Keratinocyte (primary cell): ENCODE results near the gene FAM53A. TPM values are rescaled to one million over a fixed set of nuclear protein-coding genes. Genes with fewer than 3 reads are reported as not detected.

ENCODE experiments used
- DNase-seq: peaks from one replicate; pipeline ENCODE4 v3.0.0-alpha.2; 2011; ENCODE audit warnings: low read depth, missing footprints, low spot score
- FAIRE-seq: peaks from 2 replicates; lab custom pipeline; 2011; peaks lifted over from hg19 to GRCh38; lab: Jason Lieb, UNC
- H2AFZ ChIP-seq: 2 replicates; pipeline ENCODE4 v1.6.0; 2012; ENCODE audit warnings: low read length, control low read depth, inconsistent platforms; ENCODE audit not compliant: control insufficient read depth
- H3K27ac ChIP-seq: 2 replicates; pipeline ENCODE4 v1.5.1; 2011; ENCODE audit warnings: low read length; ENCODE audit not compliant: control insufficient read depth, insufficient read depth
- H3K27me3 ChIP-seq: 3 replicates; pipeline ENCODE4 v1.6.0; 2011; ENCODE audit warnings: low read length; ENCODE audit not compliant: control insufficient read depth, insufficient read depth; ENCODE audit errors: extremely low read depth
- H3K36me3 ChIP-seq, 2 experiments: 2 replicates in 1 of 2; 3 replicates in 1 of 2; pipeline ENCODE4 v1.5.1; 2011; ENCODE audit warnings: low read length in 2 of 2, mild to moderate bottlenecking in 1 of 2; ENCODE audit not compliant: control insufficient read depth in 2 of 2, insufficient read depth in 2 of 2; ENCODE audit errors: extremely low read depth in 1 of 2
- H3K4me1 ChIP-seq: 3 replicates; pipeline ENCODE4 v1.5.1; 2011; ENCODE audit warnings: low read length; ENCODE audit not compliant: control insufficient read depth, insufficient read depth; ENCODE audit errors: extremely low read depth
- H3K4me2 ChIP-seq: 3 replicates; pipeline ENCODE4 v1.6.0; 2011; ENCODE audit warnings: low read depth, low read length; ENCODE audit not compliant: control insufficient read depth, insufficient read depth; ENCODE audit errors: extremely low read depth
- H3K4me3 ChIP-seq, 3 experiments: fragments of 200-600 bp in 1 of 3; sonication (generic) in 1 of 3; 2 replicates in 2 of 3; 3 replicates in 1 of 3; pipeline ENCODE4 v1.5.1; 2011 to 2016; ENCODE audit warnings: low read length in 3 of 3, mild to moderate bottlenecking in 3 of 3, control low read depth in 2 of 3, inconsistent platforms in 1 of 3, low read depth in 1 of 3, mixed read lengths in 1 of 3, mixed run types in 1 of 3, moderate library complexity in 1 of 3; ENCODE audit not compliant: control insufficient read depth in 2 of 3, insufficient read depth in 2 of 3; ENCODE audit errors: extremely low read depth in 1 of 3
- H3K79me2 ChIP-seq: 2 replicates; pipeline ENCODE4 v1.6.0; 2012; ENCODE audit warnings: low read length; ENCODE audit not compliant: control insufficient read depth, insufficient read depth
- H3K9ac ChIP-seq: 3 replicates; pipeline ENCODE4 v1.6.0; 2011; ENCODE audit warnings: low read length; ENCODE audit not compliant: control insufficient read depth, insufficient read depth; ENCODE audit errors: extremely low read depth
- H3K9me1 ChIP-seq: 3 replicates; pipeline ENCODE4 v1.6.0; 2011; ENCODE audit warnings: low read length; ENCODE audit not compliant: control insufficient read depth, insufficient read depth; ENCODE audit errors: extremely low read depth
- H3K9me3 ChIP-seq: 2 replicates; pipeline ENCODE4 v1.5.1; 2012; ENCODE audit warnings: low read depth, low read length; ENCODE audit not compliant: control insufficient read depth
- H4K20me1 ChIP-seq: 3 replicates; pipeline ENCODE4 v1.6.0; 2011; ENCODE audit warnings: low read length; ENCODE audit not compliant: control insufficient read depth, insufficient read depth; ENCODE audit errors: extremely low read depth
- EZH2 ChIP-seq: IDR thresholded peaks from one replicate; pipeline ENCODE4 v1.6.1; 2012; ENCODE audit warnings: inconsistent platforms, mild to moderate bottlenecking, low read length, moderate library complexity
- dilution Hi-C: fragments of 300-500 bp; cut with MboI; formaldehyde crosslinking; loops from one replicate; pipeline ENCODE4 v1.7.0; 2020; ENCODE audit warnings: low sequenced_read_pairs; ENCODE audit not compliant: extremely low pct_ligation_motif_present
- polyA plus RNA-seq, 5 experiments: library from polyadenylated mRNA; depleted of rRNA in 3 of 5; stranded (reverse) in 3 of 5; stranded (forward) in 1 of 5; unstranded in 1 of 5; fragments of >200 nt; gene quantifications; 1 replicate in 1 of 5; 2 replicates in 3 of 5; 3 replicates in 1 of 5; pipeline versions ENCODE4 v1.2.1 to v1.2.3, GENCODE V29; 2011 to 2012; ENCODE audit warnings: missing spikeins in 2 of 5, low read depth in 1 of 5, low replicate concordance in 1 of 5
- TF ChIP-seq, protein P1 (sequence below), 3 experiments: IDR thresholded peaks in 1 of 3; conservative IDR thresholded peaks in 1 of 3; optimal IDR thresholded peaks in 1 of 3; 2 replicates in 2 of 3; 3 replicates in 1 of 3; pipeline versions ENCODE3 to v1.5.1; 2011; ENCODE audit warnings: low read length in 3 of 3, mild to moderate bottlenecking in 3 of 3, moderate library complexity in 2 of 3, control low read depth in 1 of 3, inconsistent platforms in 1 of 3; ENCODE audit not compliant: insufficient read depth in 2 of 3; ENCODE audit errors: extremely low read depth in 1 of 3

FAM53A gene
- polyA plus RNA-seq, 1 donor (not counting 4 experiments of a cell fraction or from before 2014, with no cell fraction given), result 0.50 TPM

DNA sequence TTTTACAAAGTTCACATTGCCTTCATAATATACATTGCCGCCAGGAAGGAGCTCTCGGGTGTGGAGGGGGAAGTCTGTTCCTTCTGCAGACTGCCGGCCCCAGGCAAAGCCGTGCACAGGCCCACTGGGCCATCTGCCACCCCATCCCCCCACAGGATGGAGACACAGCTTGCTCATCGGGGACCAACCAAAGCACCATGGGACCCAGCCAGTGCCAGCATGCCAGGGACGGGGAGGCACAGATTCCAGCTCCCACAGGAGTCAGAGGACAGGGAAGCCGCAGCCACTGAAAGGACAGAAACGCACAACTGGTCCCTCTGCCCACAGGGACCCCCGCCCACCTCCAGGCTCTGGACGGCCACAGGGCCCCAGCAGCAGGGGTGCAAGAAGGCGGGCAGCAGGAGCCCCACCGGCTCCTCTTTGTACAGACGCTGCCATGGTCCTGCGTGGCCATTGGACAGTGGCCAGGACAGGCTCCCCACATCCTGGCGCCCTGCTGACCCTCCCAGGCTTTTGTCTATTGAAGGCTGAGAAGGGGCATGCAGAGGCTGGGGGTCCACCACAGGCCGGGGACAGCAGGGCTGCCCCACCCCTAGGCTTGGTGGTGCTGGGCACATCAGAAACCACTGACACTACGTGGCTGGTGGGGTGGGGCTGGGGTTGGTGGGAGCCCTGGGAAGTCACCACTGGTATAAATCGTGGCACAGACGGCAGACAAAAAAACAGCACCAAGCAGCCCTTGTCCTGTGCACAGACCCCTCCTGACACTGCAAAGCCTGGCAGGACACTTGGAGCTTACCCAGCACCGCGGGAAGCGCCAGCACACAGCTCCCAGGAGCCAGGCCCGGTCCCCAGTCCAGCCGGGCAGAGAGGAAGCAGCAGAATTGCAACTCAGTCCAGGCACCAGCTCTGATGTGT lies 89.0 kb downstream of the FAM53A start:
- Histone ChIP-seq H3K27me3 (peaks cover 26% of the 10 kb centered on the region), H3K4me3 (no peak overlapping the region), H3K9ac (no peak overlapping the region), H3K4me1 (no peaks in the 10 kb centered on the region), H3K79me2 (no peaks in the 10 kb centered on the region), H3K9me3 (peaks cover 5% of the 10 kb centered on the region), H3K27ac (no peak overlapping the region), H2AFZ (no peak overlapping the region), H3K4me2 (no peak overlapping the region), H3K9me1 (no peaks in the 10 kb centered on the region), H4K20me1 (no peaks in the 10 kb centered on the region), H3K36me3 (no peaks in the 10 kb centered on the region)
- TF ChIP-seq, protein P1, sequence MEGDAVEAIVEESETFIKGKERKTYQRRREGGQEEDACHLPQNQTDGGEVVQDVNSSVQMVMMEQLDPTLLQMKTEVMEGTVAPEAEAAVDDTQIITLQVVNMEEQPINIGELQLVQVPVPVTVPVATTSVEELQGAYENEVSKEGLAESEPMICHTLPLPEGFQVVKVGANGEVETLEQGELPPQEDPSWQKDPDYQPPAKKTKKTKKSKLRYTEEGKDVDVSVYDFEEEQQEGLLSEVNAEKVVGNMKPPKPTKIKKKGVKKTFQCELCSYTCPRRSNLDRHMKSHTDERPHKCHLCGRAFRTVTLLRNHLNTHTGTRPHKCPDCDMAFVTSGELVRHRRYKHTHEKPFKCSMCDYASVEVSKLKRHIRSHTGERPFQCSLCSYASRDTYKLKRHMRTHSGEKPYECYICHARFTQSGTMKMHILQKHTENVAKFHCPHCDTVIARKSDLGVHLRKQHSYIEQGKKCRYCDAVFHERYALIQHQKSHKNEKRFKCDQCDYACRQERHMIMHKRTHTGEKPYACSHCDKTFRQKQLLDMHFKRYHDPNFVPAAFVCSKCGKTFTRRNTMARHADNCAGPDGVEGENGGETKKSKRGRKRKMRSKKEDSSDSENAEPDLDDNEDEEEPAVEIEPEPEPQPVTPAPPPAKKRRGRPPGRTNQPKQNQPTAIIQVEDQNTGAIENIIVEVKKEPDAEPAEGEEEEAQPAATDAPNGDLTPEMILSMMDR (optimal IDR thresholded peaks at IDR 0.05 in 1 of 3, IDR thresholded peaks at IDR 0.05 in 1 of 3, conservative IDR thresholded peaks at IDR 0.05 in 1 of 3; ENCODE audit: extremely low read depth in 1 of 3, insufficient read depth in 2 of 3, low read length in 3 of 3), result no peak
- no peak for TF ChIP-seq EZH2
- dilution Hi-C loops, result no loop called here
- FAIRE-seq, result no peak
- no peak for DNase-seq

DNA sequence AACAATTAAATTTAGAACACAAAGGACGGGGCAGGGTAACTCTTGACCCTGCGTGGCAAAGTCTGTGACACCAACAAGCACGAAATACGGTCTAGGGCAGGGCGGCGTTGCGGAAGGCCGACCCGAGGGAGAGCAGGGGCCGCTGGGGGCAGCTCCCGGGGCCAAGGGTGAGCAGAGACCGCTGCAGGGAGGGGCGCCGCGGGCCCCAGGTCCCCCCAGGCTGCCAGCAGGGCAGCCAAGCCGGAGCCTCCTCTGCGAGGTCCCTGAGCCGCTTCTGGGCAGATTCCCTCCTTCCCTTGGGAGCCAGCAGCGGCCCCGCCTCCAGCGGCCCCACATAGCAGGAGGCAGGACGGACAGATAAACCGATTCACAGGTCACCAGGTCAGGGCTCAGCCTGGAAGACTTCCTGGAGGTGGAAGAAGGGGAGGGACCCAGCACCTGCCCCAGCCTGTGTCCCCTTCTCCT lies 90.2 kb downstream of the FAM53A start:
- Histone ChIP-seq H4K20me1 (no peaks in the 10 kb centered on the region), H2AFZ (no peak overlapping the region), H3K4me3 (no peak overlapping the region), H3K4me2 (no peak overlapping the region), H3K27me3 (peaks cover 26% of the 10 kb centered on the region), H3K9me1 (no peaks in the 10 kb centered on the region), H3K79me2 (no peaks in the 10 kb centered on the region), H3K4me1 (no peaks in the 10 kb centered on the region), H3K27ac (no peak overlapping the region), H3K9me3 (peaks cover 5% of the 10 kb centered on the region), H3K36me3 (no peaks in the 10 kb centered on the region), H3K9ac (no peak overlapping the region)
- TF ChIP-seq EZH2, result no peak
- TF ChIP-seq, protein P1 (optimal IDR thresholded peaks at IDR 0.05 in 1 of 3, IDR thresholded peaks at IDR 0.05 in 1 of 3, conservative IDR thresholded peaks at IDR 0.05 in 1 of 3; ENCODE audit: extremely low read depth in 1 of 3, insufficient read depth in 2 of 3, low read length in 3 of 3), result no peak
- no peak for FAIRE-seq
- DNase-seq, result no peak
- dilution Hi-C loops, result no loop called here
